Measurements from ENCODE around the gene CACNA1E.

CACNA1E gene

GRCh38 chr1:181846001-181846645 is 362.8 kb downstream of the CACNA1E start:
- TF ChIP-seq REST (IDR thresholded peaks at IDR 0.05; ENCODE audit: insufficient read depth in 1 of 2, low read depth in 2 of 2, low read length in 2 of 2) (no peak), TAF1 (IDR thresholded peaks at IDR 0.05; ENCODE audit: borderline replicate concordance, insufficient read depth, low read length) (no peak), POLR2AphosphoS5 (IDR thresholded peaks at IDR 0.05; ENCODE audit: low read depth, low read length) (no peak), SIN3A (IDR thresholded peaks at IDR 0.05; ENCODE audit: borderline replicate concordance, insufficient read depth, low read length) (no peak), FOXP2 (optimal IDR thresholded peaks at IDR 0.05; ENCODE audit: borderline replicate concordance, extremely low read depth, extremely low read length, insufficient read depth) (no peak)

DNA sequence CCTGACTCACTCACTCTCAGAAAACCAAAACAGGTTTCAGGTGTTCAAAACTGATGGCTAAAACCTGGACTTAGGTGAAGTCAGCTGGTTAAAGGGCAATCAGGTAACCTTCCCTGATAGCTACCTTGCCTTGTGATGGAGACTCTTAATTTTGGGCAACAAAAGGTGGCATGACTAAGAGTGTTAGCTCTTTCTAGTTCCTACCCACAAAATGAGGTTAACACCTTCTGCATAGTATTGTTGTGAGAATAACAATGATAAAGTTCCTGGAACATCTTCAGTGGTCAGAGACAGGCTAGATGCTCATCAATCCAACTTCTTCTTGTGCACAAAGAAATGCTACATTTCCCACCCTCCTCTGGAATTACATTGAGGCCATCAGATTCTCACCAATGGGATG is 363.4 kb downstream of the CACNA1E start:
- no peak for TF ChIP-seq FOXP2 (optimal IDR thresholded peaks at IDR 0.05; ENCODE audit: borderline replicate concordance, extremely low read depth, extremely low read length, insufficient read depth)
- TF ChIP-seq TAF1 (IDR thresholded peaks at IDR 0.05; ENCODE audit: borderline replicate concordance, insufficient read depth, low read length), result no peak
- TF ChIP-seq POLR2AphosphoS5 (IDR thresholded peaks at IDR 0.05; ENCODE audit: low read depth, low read length), result no peak
- no peak for TF ChIP-seq REST (IDR thresholded peaks at IDR 0.05; ENCODE audit: insufficient read depth in 1 of 2, low read depth in 2 of 2, low read length in 2 of 2)
- no peak for TF ChIP-seq SIN3A (IDR thresholded peaks at IDR 0.05; ENCODE audit: borderline replicate concordance, insufficient read depth, low read length)

GRCh38 chr1:181849071-181849470 is 365.8 kb downstream of the CACNA1E start:
- TF ChIP-seq SIN3A (IDR thresholded peaks at IDR 0.05; ENCODE audit: borderline replicate concordance, insufficient read depth, low read length) (no peak), POLR2AphosphoS5 (IDR thresholded peaks at IDR 0.05; ENCODE audit: low read depth, low read length) (no peak), REST (IDR thresholded peaks at IDR 0.05; ENCODE audit: insufficient read depth in 1 of 2, low read depth in 2 of 2, low read length in 2 of 2) (no peak), TAF1 (IDR thresholded peaks at IDR 0.05; ENCODE audit: borderline replicate concordance, insufficient read depth, low read length) (no peak)

DNA sequence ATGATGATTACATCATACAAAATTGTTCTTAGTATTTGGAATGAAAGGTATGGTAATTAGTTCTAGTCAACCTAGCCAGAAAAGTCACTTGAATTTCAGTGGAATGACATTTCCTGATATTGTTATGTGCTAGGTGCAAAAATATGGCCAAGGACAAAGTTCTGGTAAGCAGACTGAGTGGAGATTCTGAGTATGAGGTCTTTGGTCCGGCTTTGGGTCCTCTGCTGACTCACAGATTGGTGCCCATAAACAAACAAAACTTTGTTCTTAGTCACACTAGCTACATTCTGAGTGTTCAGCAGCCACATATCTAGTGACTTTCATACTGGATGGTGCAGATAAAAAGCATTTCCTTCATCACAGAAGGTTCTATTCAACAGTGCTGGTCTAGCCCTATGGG is 372.1 kb downstream of the CACNA1E start:
- TF ChIP-seq FOXP2 (optimal IDR thresholded peaks at IDR 0.05; ENCODE audit: borderline replicate concordance, extremely low read depth, extremely low read length, insufficient read depth) (no peak), SIN3A (IDR thresholded peaks at IDR 0.05; ENCODE audit: borderline replicate concordance, insufficient read depth, low read length) (no peak), TAF1 (IDR thresholded peaks at IDR 0.05; ENCODE audit: borderline replicate concordance, insufficient read depth, low read length) (no peak), POLR2AphosphoS5 (IDR thresholded peaks at IDR 0.05; ENCODE audit: low read depth, low read length) (no peak), REST (IDR thresholded peaks at IDR 0.05; ENCODE audit: insufficient read depth in 1 of 2, low read depth in 2 of 2, low read length in 2 of 2) (no peak)

All from PFSK-1 (cell line).